Measurements from ENCODE around the gene IFNG. TPM values are rescaled to one million over a fixed set of nuclear protein-coding genes. Genes with fewer than 3 reads are reported as not detected.
A peak's percentile ranks its signal among the peaks of the same experiment; 100 is the strongest.
"Not testable (repeated sequence)": the region's sequence is repeated elsewhere in the genome, so short reads cannot be mapped to it uniquely, and the experiment has no call there.

IFNG gene
- total RNA-seq (2014; rRNA removed; shearing (Covaris generic)): not detected in 2 replicates

DNA sequence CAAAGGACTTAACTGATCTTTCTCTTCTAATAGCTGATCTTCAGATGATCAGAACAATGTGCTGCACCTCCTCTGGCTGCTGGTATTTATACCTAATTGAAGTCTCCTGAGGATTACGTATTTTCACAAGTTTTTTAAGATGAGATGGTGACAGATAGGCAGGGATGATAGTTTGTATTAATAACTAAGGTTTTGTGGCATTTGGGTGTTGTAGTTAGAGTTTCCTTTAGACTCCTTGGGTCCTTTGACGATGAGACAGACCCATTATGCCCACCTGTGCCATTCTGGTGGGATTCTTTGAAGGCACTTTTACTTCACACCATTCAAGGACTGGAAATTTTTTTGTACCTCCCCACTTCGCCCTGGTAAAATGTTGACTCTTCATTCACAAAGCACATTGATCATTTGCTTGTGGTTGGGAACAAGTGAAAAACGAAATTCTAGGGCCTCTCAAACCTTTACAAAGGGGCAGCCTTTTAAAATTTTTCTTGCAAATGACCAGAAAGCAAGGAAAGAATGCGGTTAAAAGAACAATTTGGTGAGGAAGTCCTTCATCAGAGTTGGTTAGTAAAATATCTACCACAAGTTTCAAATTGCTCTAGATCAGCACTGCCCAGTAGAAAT, at the start of gene IFNG:
TSS of gene IFNG (minus strand) at position 60 of the 624 bp plus-strand sequence. CDS start 125 bp downstream, outside the sequence.
- DNase-seq (ENCODE audit: low read depth): no peak

DNA sequence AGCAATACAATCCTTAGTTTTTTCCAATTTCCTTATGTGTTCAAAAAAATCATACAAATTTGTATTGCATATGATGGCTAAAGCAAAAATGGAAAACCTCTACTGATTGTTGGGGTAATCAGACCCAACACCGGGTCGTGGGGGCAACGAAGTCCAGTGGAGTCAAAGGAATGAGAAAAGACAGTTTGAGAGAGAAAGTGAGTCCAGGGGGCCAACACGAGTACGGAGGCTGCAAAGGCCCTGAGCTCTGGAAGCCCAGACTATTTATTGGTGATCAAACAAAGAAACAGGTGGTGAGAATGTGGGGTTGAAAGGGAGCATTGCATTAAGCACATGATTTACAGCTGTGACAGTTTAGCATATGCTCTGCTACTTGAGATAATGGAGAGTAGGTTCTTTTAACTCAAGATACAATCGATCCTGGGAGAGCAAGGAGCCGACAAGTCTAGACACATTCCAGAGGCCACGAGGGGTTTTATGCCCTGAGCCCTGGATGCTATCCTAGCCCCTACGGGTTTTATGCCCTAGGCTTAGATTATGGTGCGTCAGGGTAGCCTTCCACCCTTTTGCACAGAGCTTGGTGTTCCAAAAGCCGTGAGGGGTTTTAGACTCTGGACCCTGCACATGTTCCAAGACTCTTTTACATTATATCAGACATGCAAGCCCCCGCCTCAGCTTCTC, 49.6 kb upstream of the IFNG start:
- not testable (repeated sequence) for DNase-seq (ENCODE audit: low read depth)

DNA sequence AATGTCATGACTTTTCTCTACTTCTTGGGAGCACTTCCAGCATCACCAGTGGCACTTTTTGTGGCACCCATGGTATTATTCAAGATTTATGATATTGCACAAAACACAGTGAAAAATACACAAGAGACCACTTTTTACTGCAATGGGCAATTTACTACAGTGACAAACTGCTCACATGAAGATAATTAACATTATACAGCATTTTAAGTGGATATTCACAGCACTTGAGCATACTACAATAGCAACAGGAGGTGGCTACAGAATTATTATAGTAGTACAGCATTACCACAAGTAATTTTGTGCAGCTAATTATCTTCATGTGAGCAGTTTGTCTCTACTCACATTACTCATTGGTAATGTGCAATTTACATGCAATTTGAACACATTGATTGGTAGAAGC, 47.7 kb upstream of the IFNG start:
- DNase-seq (ENCODE audit: low read depth): no peak

DNA sequence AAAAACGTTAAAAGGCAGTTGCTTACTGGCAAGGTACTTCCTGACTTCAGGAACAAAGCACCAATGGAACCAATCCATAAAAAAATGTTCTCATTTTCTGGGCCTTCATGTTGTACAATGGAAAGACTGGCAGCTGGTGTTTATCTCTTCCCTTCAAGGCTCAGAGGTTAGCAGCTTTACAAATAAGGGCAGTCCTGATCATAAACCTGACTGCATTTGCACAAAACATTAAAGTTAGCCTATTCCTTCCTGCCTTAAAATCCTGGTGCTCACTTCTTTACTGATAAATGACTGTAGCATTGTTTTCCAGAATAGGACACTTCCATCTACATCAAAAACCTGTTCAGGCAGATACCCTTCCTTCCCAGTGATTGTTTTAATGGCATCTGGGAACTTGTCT, 46.9 kb upstream of the IFNG start:
- no peak for DNase-seq (ENCODE audit: low read depth)

GRCh38 chr12:68203460-68203875, 43.9 kb upstream of the IFNG start:
- no peak for DNase-seq (ENCODE audit: low read depth)

DNA sequence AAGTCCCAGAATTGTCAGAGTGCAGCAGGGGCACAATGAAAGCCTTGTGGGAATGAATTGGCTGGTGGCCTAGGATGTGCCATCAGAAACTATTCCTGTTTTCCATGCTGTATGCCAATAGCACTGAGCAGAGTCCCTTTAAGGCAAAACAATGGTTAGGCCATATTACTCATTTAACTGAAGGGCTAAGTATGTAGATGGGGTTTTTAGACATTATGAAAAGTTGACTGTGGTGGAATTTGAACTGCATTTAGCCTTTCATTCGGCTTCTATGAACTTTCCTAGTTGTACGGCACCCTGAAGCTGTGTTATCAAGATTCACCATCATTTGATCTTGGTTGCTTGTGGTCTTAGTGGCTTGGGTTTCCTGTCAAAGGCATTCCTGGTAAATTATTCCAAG, 41.3 kb upstream of the IFNG start:
- DNase-seq (ENCODE audit: low read depth): peak; percentile 82

- no peak for DNase-seq (ENCODE audit: low read depth)
Observed at GRCh38 chr12:68199127-68199526, 39.6 kb upstream of the IFNG start.

DNA sequence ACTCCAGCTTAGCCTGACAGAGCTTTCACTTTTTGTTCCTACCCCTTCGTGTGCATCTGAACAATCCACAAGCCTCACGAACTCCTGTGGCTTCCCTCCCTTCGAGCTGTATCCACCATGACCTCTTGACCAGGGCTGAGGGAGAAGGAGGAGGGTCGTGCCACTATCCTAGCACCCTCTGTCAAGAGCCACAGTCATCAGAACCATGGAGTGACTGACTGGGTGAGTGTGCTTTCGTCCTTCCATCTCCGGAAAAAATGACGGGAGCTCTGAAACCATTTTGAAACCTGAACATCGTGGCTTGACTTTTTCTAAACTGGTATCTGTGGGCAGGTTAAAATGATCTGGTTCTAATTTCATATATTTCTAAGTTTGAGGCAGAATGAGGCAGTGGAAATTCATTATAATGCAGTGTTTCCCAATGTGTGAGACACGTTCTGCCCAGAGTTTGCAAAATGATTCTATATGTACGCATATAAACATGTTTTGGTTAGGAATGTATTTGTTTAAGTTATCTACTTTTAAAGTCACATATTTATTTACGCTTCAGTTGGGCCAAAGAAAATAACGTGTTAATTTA, 39.1 kb upstream of the IFNG start:
- DNase-seq (ENCODE audit: low read depth): no peak

DNA sequence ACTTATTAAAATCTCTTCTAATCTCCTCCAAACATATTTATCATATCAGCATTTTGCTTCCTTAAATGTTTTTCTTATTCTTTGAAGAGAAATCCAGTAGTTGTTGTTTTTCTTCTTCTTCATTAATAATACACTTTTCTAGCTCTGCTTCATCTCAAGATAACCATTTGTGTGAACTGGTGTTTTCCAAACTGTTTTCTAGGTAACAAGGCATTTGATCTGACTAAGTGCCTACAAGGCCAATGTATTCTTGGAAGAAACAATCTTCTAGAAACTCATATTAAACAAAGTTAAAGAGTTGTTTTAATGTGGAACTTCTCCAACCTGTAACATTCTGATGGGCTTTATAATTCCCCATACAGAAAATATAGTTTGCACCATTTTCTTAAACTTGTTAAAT, 30.8 kb upstream of the IFNG start:
- DNase-seq (ENCODE audit: low read depth): no peak

DNA sequence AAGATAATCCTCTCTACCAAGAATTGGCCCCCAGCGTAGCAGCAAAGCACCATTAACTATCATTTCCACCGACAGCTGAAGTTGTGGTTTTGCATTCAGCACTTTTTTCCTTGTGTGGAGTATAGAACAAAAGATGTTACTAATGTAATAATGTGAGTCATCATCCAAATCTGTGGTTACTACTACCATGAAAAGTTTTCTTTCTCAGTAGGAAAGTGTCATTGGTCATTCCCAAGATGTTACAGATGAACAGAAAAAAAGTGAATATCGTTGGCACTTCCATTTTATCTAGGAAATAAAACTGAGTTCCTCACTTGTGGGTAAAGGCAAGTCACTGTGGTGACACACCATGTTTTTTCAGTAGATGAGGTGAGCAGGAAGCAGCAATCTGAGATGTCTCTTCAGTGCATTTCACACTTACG, 30.3 kb upstream of the IFNG start:
- DNase-seq (ENCODE audit: low read depth): peak; percentile 81

DNA sequence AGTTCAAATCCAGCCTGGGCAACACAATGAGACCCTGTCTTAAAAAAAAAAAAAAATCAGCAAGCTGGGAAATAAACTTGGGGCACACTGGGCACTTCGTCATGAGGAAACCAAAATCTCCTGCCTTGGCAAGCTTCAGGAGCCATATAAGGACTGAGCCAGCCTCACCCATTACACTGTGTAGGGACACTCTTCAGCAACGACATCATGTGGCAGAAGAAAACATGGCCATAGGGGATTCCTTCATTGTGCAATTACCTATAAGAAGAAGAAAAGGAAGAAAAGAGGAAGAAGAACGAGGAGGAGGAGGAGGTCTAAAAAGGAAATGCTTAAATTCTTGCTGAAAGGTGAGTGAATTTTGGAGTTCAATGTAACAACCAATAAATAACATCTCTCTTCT, 26.1 kb upstream of the IFNG start:
- no peak for DNase-seq (ENCODE audit: low read depth)

GRCh38 chr12:68180792-68181744, 21.5 kb upstream of the IFNG start:
- DNase-seq (ENCODE audit: low read depth): peak; percentile 16

DNA sequence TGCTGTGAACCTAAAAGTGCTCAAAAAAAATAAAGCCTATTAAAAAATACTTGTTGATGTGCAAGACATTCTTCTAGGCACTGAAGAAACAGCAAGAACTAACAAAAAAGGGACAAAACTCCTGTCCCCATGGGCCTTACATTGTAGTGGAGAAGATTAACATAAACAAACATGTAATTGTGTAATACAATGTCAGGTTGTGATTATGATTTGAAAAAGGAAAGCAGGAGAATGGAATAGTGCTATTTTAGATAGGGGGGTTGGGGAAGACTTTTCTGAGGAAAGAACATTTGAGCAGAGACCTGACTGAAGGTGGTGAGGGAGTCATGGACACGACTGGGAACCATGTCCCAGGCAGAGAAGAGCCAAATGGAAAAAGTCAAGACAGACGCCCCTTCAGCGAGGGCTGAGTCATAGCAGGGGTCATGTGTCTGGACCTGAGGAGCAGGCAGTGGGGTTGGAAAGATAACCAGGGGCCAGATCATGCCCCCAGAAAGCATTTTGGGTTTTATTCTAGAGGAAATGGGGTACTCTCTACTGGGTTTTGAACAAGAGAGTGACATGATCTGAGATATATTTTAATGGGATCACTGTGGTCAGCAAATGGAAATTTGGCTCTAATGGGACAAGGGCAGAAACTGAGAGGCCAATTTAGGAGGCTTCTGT, 19.4 kb upstream of the IFNG start:
- DNase-seq (ENCODE audit: low read depth): no peak

GRCh38 chr12:68178184-68178583, 18.6 kb upstream of the IFNG start:
- no peak for DNase-seq (ENCODE audit: low read depth)

DNA sequence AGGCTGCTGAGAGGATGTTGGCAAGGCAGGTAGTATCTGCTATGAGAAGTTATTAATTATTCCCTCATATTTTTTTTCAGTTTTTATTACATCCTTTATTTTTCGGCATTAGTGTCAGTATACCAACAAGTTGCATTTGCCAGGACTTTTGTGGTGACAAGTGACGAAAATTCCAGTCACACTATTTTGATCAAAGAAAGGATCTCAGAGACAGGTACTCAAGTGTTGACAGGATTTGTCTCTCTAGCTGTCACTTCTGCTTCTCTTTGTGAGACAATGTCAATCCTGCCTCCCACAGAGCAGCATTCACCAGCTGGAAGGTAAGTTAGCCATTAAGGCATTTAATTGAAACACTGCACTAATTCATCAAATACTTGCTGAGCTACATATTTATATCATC, 18.0 kb upstream of the IFNG start:
- DNase-seq (ENCODE audit: low read depth): no peak

GRCh38 chr12:68176257-68176656, 16.7 kb upstream of the IFNG start:
- no peak for DNase-seq (ENCODE audit: low read depth)

- DNase-seq (ENCODE audit: low read depth): no peak
Observed at GRCh38 chr12:68175557-68176061, 16.1 kb upstream of the IFNG start.

GRCh38 chr12:68174761-68175160, 15.2 kb upstream of the IFNG start:
- DNase-seq (ENCODE audit: low read depth): not testable (repeated sequence)

- no peak for DNase-seq (ENCODE audit: low read depth)
Observed at GRCh38 chr12:68173792-68174191, 14.3 kb upstream of the IFNG start.

- DNase-seq (ENCODE audit: low read depth): no peak
Observed at GRCh38 chr12:68170726-68171125, 11.2 kb upstream of the IFNG start.

- no peak for DNase-seq (ENCODE audit: low read depth)
Observed at GRCh38 chr12:68169213-68169889, 9.8 kb upstream of the IFNG start.

All from RPMI7951 (cell line).